WI38 (cell line): ENCODE results near the gene MPZ.
"Not testable (repeated sequence)": the region's sequence is repeated elsewhere in the genome, so short reads cannot be mapped to it uniquely, and the experiment has no call there.

Experiments used
- H3K4me3 ChIP-seq: 2 replicates; pipeline ENCODE4 v1.5.1; 2011; ENCODE audit warnings: low read depth, mild to moderate bottlenecking, control low read depth, low read length
- TF ChIP-seq, protein P1 (sequence below): IDR thresholded peaks from 2 replicates; pipeline ENCODE4 v1.5.1; 2012; ENCODE audit warnings: low read depth, mild to moderate bottlenecking, control low read depth, low read length

MPZ gene

DNA sequence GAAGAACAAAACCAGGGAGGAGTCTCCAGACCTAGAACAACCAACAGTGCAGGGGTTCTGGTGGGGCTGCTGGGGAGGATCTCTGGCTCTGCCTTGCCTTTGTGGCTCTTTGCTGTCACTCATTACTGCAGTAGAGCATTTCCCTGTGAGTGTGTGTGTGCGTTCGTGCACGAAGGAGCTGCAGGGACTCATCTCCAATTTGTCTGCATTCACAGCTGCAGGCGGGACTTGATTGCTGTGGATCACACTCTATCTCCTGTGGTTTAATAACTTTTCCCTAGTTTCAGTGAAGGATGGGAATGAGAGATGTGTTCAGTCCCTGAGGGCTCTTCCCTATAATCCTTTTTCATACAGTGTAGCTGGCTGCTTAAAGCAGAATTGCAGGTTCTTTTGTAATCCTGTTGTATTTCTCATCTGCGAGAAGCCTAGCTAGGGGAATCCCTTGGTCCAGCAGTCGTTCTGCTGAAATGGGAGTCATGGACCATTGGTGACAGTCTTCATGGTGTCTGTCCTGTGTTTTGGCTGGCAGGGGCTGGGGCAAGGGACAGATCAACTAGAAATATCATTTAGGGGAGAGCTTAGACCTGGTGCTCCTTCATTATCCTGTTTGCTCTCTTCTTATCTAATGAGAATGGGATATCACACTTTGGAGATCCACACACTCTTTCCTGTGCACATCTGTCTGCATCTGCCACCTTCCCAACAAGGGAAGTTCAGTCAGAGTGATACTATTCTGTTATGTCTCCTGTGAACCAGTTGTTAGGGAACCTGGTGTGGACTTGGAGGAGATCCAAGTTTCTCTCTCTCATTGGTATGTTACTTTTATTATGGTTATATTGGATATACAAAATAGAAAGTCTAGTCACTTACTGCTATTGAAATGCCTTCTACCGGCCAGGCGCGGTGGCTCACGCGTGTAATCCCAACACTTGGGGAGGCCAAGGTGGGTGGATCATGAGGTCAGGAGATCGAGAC lies 48.2 kb downstream of the MPZ start:
- TF ChIP-seq, protein P1, sequence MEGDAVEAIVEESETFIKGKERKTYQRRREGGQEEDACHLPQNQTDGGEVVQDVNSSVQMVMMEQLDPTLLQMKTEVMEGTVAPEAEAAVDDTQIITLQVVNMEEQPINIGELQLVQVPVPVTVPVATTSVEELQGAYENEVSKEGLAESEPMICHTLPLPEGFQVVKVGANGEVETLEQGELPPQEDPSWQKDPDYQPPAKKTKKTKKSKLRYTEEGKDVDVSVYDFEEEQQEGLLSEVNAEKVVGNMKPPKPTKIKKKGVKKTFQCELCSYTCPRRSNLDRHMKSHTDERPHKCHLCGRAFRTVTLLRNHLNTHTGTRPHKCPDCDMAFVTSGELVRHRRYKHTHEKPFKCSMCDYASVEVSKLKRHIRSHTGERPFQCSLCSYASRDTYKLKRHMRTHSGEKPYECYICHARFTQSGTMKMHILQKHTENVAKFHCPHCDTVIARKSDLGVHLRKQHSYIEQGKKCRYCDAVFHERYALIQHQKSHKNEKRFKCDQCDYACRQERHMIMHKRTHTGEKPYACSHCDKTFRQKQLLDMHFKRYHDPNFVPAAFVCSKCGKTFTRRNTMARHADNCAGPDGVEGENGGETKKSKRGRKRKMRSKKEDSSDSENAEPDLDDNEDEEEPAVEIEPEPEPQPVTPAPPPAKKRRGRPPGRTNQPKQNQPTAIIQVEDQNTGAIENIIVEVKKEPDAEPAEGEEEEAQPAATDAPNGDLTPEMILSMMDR, result no peak
- H3K4me3 ChIP-seq, result no peak overlapping the region

DNA sequence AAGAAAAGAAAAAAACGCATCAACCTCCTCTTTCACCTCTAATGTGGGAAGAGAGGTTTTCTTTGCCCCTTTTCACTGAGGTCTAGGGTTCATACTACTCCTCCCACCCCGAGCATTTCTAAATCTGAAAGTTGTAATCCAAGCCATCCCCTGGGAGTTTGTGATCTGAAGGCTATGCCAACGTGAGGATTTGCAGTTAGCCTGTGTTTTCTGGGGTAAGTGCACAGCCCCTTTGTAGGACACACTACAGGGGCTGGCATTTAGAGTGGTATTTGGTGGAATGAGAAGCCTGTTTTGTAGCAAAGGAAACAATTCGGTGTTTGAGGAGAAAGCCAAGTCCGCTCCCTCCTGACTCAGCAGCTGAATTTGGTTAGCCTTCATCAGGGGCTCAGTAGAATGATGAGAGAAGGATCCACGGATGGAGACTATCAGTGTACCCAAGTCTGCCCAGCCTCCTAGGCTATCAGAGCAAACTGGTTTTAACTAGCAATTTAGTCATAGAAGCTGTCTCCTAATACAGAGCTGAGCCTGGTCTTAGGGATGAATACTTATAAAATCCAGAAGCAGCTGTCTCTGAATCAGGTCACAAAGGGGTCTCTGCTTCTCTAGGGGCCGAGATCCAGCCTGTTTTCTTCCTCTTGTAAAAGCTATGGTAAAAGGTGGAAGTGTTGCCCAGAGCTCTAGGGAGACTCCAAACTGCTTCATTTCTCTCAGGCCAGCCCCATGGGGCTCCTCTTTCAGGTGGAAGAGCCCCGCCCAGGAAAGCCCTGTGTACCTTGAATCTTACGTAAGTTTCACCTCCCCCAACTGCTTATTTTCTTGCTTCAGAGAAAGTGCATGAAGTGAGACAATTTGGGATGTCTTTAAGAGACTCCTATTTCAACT lies 49.1 kb downstream of the MPZ start:
- TF ChIP-seq, protein P1, result no peak
- H3K4me3 ChIP-seq, result no peak overlapping the region

DNA sequence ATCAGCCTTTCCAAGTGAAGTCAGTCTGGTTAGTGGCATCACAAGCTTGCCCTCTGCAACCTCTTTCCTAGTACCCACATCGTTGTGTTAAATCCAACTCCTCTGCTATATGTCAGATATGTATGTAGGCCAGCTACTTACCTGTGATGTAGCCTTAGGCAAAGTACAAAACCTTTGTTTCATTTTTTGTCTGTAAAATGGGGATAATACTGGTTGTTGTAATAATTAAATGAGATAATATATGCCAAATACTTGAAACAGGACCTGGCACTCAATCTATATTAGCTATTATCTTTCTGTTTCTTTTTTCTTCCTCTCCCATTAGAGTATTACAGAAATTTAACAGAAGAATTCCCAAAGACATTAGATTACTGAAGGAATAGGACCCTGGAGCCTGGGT lies 50.0 kb downstream of the MPZ start:
- TF ChIP-seq, protein P1, result no peak
- no peak overlapping the region for H3K4me3 ChIP-seq

DNA sequence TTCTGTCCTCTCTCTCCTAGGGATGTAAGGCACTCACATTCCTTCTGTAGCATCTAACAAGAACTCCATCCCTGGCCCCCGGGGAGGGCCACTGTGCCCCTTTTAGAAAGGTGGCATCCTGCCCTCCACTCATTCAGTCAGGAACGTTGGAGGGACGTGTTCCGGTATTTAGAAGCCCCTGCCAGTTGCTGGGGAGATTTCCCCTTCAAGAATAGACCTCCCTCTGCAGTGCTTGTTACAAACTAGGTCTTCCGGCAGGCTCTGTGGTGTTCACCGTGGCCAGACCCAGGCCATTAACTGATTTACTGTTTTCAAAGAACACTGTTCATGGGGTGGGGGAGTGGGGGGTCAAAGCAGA lies 50.4 kb downstream of the MPZ start:
- TF ChIP-seq, protein P1, result no peak
- H3K4me3 ChIP-seq, result no peak overlapping the region

DNA sequence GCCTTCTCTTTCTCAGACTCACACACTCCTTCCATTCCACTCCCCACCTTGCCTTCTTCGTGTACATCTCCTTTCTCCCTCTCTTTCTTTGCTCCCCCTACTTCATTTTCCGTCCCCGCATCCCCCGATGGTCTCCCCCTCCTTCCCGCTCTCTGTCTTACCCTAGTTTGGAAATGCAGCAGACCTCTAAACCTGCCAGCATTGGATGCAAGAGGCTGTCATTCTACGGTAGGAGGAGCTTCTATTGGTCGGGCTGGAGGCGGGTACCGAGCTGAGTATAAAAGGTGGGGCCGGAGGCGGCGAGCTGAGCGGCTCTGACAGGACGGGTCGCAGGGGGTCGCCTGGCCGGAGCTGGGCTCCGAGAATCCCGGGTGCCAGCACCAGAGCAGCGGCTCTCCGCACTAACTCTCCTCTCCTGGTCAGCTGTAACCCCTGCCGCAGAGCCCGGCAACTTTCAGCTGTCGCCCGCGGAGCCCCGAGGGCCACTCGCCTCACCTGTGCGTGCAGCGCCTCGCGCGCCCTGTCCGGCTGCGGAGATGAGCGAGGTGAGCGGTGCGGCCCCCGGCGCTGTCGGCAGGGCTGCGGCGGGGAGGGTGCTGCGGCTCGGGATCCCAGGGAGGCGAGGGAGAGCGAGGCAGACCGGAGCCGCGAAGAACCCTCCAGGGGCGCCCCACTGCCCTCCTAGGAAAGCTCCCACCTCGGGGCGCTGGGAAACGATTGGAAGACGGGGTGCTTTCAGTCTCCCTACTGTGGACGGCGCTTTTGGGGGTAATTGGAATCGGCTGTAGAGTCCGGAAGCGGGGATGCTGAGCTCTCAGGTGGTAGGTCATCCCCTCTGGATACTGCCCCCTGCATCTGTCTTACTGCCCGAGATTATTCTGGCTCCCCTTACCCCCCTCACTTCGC lies 51.1 kb downstream of the MPZ start, which contains the start of gene PCP4L1:
Gene PCP4L1 (plus strand): TSS at position 307 of the 906 bp plus-strand sequence. CDS start 230 bp downstream, at position 537.
- 0 out of 2 replicates have a peak within 1 kb of the TSS, but pooled peaks have one; percentile 14 for H3K4me3 ChIP-seq
- TF ChIP-seq, protein P1, result no peak

DNA sequence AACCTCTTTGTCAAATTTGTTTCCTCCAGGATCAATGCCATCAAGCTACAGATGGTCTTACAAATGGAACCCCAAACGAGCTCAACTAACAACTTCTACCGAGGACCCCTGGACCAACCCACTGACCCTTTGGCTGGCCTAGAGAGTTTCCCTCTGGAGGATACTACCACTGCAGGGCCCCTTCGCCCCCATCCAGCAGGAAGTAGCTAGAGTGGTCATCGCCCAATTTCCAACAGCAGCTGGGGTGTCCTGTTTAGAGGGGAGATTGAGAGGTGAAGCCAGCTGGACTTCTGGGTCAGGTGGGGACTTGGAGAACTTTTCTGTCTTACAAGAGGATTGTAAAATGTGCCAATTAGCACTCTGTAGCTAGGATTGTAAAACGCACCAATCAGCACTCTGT lies 52.7 kb downstream of the MPZ start:
- not testable (repeated sequence) for H3K4me3 ChIP-seq

DNA sequence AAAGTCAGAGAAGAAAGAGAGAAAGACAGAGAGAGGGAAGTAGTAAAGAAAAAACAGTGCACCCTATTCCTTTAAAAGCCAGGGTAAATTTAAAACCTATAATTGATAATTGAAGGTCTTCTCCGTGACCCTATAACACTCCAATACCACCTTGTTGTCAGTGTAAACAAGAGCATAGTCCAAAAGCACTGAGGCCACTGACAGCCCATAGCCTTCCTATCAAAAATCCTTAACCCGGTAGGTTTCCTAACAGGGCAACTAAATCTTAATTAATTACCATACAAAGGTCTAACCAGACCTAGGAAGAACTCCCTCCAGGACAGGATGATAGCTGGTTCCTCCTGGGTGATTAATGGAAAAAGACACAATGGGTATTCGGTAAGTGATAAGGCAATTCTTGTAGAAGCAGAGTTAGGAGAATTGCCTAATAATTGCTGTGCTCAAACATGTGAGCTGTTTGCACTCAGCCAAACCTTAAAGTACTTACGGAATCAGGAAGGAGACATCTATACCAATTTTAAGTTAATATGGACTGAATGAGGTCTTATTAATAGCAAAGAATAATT lies 53.7 kb downstream of the MPZ start:
- H3K4me3 ChIP-seq, result not testable (repeated sequence)

DNA sequence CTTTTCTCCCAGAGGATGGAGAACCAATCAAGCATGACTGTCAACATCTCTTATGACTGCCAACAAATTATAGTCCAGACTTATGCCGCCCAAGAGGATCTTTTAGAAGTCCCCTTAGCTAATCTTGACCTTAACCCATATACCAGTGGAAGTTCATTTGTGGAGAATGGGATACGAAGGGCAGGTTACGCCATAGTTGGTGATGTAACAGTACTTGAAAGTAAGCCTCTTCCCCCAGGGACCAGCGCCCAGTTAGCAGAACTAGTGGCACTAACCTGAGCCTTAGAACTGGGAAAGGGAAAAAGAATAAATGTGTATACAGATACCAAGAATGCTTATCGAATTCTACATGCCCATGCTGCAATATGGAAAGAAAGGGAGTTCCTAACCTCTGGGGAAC lies 54.5 kb downstream of the MPZ start:
- H3K4me3 ChIP-seq, result not testable (repeated sequence)
